Mesodermal cell (in vitro differentiated cells): ENCODE data around the gene NAT9.

ENCODE experiments used
- H3K27ac ChIP-seq: 2 replicates; pipeline ENCODE4 v1.7.0; 2013; ENCODE audit warnings: mild to moderate bottlenecking, low read depth, low read length, moderate library complexity; ENCODE audit not compliant: severe bottlenecking
- H3K36me3 ChIP-seq: 2 replicates; pipeline ENCODE4 v1.7.1; 2013; ENCODE audit warnings: mild to moderate bottlenecking, low read length, moderate library complexity; ENCODE audit not compliant: control insufficient read depth, insufficient read depth
- H3K4me1 ChIP-seq: one replicate; pipeline ENCODE4 v1.7.1; 2013; ENCODE audit warnings: mild to moderate bottlenecking, low read length; ENCODE audit not compliant: insufficient read depth, control insufficient read depth, poor library complexity, severe bottlenecking
- H3K4me3 ChIP-seq: 2 replicates; pipeline ENCODE4 v1.7.0; 2013; ENCODE audit warnings: low read length, control low read depth, mild to moderate bottlenecking; ENCODE audit not compliant: insufficient read depth, poor library complexity, severe bottlenecking; ENCODE audit errors: extremely low read depth
- H3K9me3 ChIP-seq: 2 replicates; pipeline ENCODE4 v1.7.1; 2013; ENCODE audit warnings: mild to moderate bottlenecking, low read length, moderate library complexity; ENCODE audit not compliant: control insufficient read depth
- whole genome bisulfite sequencing, 2 experiments: methylation state at CpG; one replicate each; pipeline ENCODE4 v1.1.5; 2013; ENCODE audit warnings: missing lambda C conversion rate in 2 of 2; ENCODE audit not compliant: insufficient coverage in 2 of 2; 5-methylcytosine and 5-hydroxymethylcytosine counted together

NAT9 gene

DNA sequence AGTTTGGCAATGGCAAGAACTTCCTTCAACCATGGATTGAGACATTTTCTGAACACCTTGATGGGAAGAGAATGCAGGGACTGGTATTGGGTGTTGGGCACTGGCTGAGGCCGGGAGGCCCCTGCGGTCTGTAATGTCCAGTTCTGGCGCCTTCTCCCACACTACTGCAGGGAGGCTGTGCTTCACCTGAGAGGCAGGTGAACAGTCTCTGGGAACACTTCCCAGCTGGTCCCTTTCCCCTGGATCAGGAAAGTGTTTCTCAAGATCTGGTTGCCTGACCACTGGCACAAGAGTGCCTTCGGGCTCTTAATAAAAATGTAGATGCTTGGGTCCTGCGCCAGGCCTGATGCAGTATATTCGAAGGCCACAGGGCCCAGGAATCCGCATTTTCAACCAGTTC, 28.5 kb upstream of the NAT9 start:
- Histone ChIP-seq H3K36me3 (peaks cover 33% of the 10 kb centered on the region), H3K27ac (no peak overlapping the region), H3K4me3 (no peak overlapping the region), H3K4me1 (peaks cover 6% of the 10 kb centered on the region), H3K9me3 (no peaks in the 10 kb centered on the region)
- WGBS, 2 experiments, result 84 to 90% methylated on average over 7 of the region's 7 CpGs

DNA sequence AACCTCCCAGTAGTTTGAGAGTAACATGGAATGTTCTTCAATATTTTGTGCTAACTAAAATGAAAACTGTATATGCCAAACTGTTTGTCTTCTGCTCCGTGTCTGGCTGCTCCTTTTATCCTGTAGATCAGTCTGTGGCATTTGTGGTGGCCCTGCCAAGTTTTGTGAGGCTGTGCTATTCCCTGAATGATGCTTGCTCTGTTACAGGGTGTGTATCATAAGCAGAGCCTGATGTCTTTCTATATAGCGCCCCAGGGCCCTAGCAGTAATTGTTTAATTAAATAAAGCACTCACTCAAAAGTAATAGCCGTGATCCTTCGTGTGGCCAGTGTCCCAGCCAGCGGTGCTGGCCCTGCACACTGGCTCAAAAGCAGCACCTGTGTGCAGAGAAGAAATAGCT, 27.8 kb upstream of the NAT9 start:
- Histone ChIP-seq H3K4me3 (no peak overlapping the region), H3K9me3 (no peaks in the 10 kb centered on the region), H3K36me3 (peaks cover 38% of the 10 kb centered on the region), H3K27ac (no peak overlapping the region), H3K4me1 (peaks cover 6% of the 10 kb centered on the region)
- WGBS, 2 experiments, result 96 to 100% methylated on average over 4 of the region's 5 CpGs

DNA sequence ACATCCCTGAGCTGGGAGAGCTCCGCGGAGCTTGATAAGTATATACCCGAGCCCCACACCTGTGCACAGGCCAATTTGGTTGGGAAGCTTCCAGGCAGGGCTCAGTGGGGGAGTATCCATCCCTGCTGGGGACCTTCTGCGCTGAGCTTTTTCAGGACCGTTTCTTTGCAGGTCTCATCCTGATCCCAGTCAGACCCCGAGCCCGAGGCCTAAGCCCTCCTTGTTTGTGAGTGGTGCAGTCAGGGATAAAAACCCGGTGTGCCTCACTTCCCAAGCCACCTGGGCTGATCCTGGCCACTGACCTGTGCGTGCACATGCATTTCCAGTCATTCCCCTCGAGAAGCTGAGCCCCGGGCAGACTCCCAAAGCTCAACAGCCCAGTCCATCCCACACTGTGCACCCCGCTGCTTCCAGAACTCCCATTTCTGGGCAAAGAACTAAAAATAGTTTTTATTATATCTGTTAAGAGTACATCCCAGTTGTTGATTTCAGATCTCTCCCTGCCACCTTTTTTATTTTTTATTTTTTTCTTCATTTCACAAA, 27.3 kb upstream of the NAT9 start:
- Histone ChIP-seq H3K4me3 (no peak overlapping the region), H3K9me3 (no peaks in the 10 kb centered on the region), H3K36me3 (peaks cover 40% of the 10 kb centered on the region), H3K27ac (no peak overlapping the region), H3K4me1 (peaks cover 6% of the 10 kb centered on the region)
- WGBS, 2 experiments, result 93 to 97% methylated on average over 5 to 11 of the region's 12 CpGs

DNA sequence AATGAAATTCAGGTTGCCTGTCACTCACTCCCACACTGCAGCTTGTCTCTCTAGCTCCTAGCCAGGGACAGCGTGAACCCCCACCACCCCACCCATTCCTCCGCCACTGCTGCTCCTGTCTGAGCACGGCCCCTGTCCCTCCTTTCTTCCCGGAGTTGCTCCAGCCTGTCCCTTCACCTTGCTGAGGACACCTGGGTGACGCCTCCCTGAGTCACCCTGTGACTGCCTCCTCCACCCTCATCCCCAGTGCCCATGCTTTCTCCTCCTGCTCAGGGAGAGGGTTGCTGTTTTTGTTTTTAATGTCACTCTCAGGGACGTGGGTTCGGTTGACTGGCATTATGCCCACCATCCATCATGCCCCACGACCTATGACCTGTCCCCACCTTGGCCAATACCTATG, 25.8 kb upstream of the NAT9 start:
- Histone ChIP-seq H3K27ac (no peak overlapping the region), H3K4me1 (peaks cover 22% of the 10 kb centered on the region), H3K4me3 (no peak overlapping the region), H3K9me3 (no peaks in the 10 kb centered on the region), H3K36me3 (peaks cover 42% of the 10 kb centered on the region)
- WGBS, 2 experiments, result 83 to 86% methylated on average over 6 of the region's 8 CpGs

DNA sequence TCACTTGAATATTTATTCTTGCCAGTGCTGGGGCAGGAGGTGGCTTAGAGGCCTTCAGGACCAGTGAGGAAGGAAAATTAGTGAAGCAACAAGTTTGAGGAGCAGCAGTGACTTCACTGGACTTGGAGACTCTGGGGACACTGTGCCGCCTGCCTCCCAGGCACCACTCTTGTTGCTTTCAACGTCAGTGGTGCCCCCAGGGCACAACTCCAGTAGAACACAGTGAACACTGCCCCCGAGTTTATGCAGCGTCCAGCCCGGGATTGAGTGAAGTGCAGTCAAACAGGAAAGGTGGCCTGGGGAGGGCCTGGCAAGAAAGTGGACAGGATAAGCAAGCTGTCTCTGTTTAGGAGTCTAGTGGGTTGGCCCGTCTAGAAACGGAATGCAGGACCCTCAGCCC, 24.4 kb upstream of the NAT9 start:
- H3K27ac ChIP-seq, result no peak overlapping the region
- H3K4me1 ChIP-seq, result peaks cover 23% of the 10 kb centered on the region
- 84 to 98% methylated on average over 7 of the region's 7 CpGs for WGBS, 2 experiments
- H3K4me3 ChIP-seq, result no peak overlapping the region
- no peaks in the 10 kb centered on the region for H3K9me3 ChIP-seq
- peaks cover 55% of the 10 kb centered on the region for H3K36me3 ChIP-seq

DNA sequence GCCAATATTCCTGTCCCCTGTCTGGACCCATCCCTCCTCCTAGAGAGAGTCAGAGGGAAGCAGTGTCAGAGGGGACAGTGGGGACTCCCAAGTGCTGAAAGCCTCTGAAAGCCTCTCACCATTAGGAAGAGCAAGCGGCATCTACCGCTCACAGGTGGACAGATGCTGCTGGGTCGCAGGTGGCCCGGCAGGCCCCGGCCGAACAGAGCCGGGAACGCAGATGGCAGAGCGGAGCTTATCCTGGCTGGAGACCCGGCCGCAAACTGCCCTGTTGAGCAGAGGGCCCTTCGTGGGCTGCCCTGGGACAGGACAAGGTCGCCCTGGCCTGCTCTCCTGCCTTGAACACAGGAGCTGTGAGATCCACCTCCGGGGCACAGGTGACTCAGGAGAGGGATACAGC, 23.0 kb upstream of the NAT9 start:
- Histone ChIP-seq H3K4me3 (no peak overlapping the region), H3K4me1 (peaks cover 23% of the 10 kb centered on the region), H3K27ac (no peak overlapping the region), H3K36me3 (peaks cover 62% of the 10 kb centered on the region), H3K9me3 (no peaks in the 10 kb centered on the region)
- 94 to 97% methylated on average over 14 of the region's 14 CpGs for WGBS, 2 experiments

DNA sequence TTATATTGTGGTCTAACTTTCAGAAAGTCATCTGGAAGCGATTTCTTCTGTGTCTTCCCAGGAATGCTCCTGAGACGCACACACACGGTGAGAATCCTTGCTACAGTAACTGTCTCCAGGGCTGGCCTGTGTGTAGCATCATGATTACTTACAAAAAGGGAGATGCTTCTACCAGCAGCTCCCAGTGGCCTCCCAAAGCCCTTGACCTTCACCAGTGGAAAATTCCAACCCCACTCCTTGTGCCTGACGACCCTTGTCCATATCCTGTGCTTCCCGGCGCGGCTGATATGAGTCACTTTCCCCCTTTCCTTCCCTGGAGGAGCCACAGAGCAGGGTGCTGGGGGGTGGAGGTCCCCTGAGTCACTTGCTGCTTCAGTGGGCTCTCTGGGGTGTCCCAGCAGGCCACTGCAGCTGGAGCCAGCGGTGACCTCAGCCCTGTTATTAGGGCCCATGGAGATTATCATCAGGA, 22.1 kb upstream of the NAT9 start:
- H3K9me3 ChIP-seq, result no peaks in the 10 kb centered on the region
- peaks cover 23% of the 10 kb centered on the region for H3K4me1 ChIP-seq
- 93 to 95% methylated on average over 3 to 5 of the region's 8 CpGs for WGBS, 2 experiments
- peak overlapping the region; percentile 10 for H3K27ac ChIP-seq
- no peak overlapping the region for H3K4me3 ChIP-seq
- H3K36me3 ChIP-seq, result peaks cover 70% of the 10 kb centered on the region

DNA sequence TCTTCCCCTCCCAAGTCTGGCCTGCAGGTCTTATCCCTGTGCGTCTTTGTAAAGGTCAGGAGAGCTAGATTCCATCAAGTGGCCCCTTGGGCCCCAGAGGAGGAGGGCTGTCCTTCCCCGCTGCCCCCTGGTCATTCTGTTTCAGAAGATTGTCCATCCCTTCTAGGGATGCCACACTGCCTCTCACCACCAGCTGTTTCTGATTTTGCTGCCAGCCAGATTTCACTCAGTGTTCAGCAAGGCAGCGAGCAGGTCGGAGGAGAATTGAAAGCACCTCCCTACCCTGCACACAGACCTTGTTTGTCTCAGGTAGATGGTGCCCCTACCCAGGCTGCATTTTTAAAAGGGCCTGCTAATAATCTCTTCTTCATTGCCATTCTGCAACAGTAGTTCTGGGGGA, 21.7 kb upstream of the NAT9 start:
- Histone ChIP-seq H3K4me3 (no peak overlapping the region), H3K36me3 (peaks cover 74% of the 10 kb centered on the region), H3K27ac (peak overlapping the region; percentile 10), H3K4me1 (peaks cover 23% of the 10 kb centered on the region), H3K9me3 (no peaks in the 10 kb centered on the region)
- 98 to 100% methylated on average over 3 to 4 of the region's 4 CpGs for WGBS, 2 experiments

DNA sequence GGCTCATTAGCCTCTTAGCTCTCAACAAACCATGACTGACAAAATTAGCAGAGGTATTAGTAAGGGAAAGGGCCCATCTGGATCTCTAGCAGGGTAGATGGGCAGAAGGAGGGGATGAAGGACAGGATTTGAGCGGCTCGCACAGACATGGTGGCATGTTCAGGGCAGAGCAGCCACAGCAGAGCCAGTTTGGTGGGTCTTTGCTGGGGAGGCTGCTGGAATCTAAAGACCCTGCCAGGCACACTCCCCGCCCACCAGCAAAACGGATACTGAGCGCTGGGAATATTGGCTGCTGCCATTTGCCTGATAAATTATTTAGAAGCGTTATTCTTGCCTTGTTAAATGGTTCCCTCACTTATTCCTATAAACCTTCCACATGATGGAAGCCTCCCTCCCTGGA, 20.7 kb upstream of the NAT9 start:
- Histone ChIP-seq H3K27ac (no peak overlapping the region), H3K9me3 (no peaks in the 10 kb centered on the region), H3K4me3 (no peak overlapping the region), H3K4me1 (peaks cover 23% of the 10 kb centered on the region), H3K36me3 (peaks cover 74% of the 10 kb centered on the region)
- 91 to 100% methylated on average over 5 to 6 of the region's 6 CpGs for WGBS, 2 experiments

DNA sequence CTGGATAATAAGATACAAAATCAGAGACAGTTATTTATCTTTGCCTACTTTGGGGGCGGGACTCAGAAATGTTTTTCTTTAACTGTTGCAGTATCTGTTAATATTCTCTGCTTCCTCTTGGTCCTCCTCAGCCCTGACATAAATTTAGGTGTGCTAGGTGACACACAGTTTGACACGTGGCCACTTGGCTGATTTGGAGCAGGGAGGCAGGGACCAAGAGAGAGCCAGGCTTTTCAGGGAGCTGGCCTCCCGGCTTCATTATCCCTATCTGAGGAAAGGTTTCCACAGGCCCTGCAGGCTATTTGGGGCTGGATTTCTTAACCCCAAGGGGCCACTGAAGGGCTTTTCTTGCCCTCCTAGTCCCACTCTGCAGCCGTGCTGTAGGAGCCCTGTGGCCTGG, 20.1 kb upstream of the NAT9 start:
- no peak overlapping the region for H3K27ac ChIP-seq
- H3K36me3 ChIP-seq, result peaks cover 75% of the 10 kb centered on the region
- H3K4me1 ChIP-seq, result peaks cover 23% of the 10 kb centered on the region
- no peaks in the 10 kb centered on the region for H3K9me3 ChIP-seq
- no peak overlapping the region for H3K4me3 ChIP-seq
- 86 to 96% methylated on average over 3 of the region's 4 CpGs for WGBS, 2 experiments

DNA sequence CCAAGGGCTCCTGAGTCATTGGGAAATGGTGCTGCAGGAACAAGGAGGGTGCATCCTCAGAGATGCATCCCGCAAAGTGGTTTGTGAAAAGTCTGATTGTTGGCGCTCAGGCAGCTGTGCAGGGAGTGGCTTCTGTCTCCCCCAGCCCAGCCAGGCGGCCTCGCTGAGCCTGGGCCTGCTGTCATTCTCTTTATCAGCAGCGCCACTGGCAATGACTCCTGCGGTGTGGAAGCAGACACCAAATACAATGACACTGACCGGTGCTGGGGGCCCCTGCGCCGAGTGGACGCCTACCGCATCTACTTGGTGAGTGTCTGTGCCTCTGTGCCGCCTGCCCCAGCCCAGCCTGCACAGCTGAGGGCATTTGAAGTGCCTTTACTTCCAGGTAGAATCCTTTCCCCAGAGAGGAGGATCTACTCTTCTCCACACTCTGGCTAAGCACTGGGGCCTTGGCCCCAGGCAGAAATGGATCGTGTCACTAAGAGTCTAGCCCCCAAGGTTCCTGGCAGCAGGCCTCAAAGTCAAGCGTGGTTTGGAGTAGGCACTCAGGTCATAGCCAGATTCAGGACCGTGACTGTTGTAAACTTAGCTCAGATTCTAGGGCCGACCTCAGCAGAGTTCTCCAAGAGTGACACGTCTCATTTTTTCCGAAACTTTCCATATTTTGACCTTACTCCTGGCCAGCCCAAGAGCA, 19.3 kb upstream of the NAT9 start:
- Histone ChIP-seq H3K27ac (no peak overlapping the region), H3K9me3 (no peaks in the 10 kb centered on the region), H3K4me3 (no peak overlapping the region), H3K36me3 (peaks cover 78% of the 10 kb centered on the region), H3K4me1 (peaks cover 22% of the 10 kb centered on the region)
- 87 to 94% methylated on average over 14 to 18 of the region's 18 CpGs for WGBS, 2 experiments
